ENCODE data around the gene URI1.
"Not testable (repeated sequence)": the region's sequence is repeated elsewhere in the genome, so short reads cannot be mapped to it uniquely, and the experiment has no call there.

GRCh38 chr19:30041931-30042330 is 99.9 kb downstream of the URI1 start:
- TF ChIP-seq CTCF (IDR thresholded peaks at IDR 0.05); ZFX (IDR thresholded peaks at IDR 0.05; ENCODE audit: borderline replicate concordance): not testable (repeated sequence)
